VCaP (cell line): Measurements from ENCODE around the gene ASIC4.

Source experiments
- H3K27ac ChIP-seq: fragments of 450-650 bp; 2 replicates; pipeline ENCODE4 v1.5.1; 2017
- CTCF ChIP-seq: fragments of 450-650 bp; conservative IDR thresholded peaks from 2 replicates; pipeline ENCODE4 v1.5.1; 2017; ENCODE audit warnings: mild to moderate bottlenecking, moderate library complexity

ASIC4 gene

DNA sequence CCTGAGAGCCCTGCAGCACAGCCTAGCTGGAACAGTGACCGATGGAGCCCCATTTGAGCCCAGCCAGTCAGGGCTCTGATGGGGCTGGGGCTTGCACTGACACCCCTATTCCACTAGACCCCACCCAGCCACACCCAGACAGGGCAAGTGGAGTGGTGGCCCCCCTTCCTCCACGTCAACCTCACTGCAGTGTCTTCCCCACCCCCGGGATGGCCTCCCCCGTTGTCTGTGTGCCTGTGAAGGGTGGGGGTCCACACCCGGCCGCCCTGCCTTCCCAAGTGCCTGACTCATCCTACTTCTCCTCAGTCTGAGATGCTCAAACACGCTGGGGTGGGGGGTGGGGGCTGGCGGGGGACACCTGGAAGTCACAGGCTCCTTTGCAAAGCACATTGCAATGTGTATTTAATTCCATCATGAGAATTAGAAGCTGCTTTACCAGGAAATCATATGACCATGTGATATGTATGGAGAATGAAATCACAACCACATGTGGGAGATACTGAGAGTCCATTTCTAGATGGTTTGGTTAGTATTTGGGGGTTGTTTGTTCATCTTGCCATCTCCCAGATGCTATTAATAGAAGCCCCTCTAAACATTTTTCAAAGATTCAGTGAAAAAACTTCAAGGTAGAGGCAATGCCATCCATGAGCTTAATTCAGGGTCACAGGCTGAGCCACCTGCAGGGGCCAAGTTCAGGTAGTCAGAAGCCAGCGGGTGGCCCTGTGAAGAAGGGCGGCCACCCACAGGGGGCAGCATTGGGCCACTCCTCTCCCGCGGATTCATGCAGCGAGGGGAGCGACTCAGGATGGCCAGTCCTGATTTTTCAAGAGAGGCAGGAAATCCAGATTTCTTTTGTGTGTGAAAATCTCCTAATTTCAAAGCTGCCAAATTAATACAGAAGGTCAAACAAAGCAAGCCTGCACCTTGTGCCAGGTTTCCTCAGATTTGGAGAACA lies 38.3 kb upstream of the ASIC4 start:
- TF ChIP-seq CTCF: peak; percentile 94
- H3K27ac ChIP-seq: no peak overlapping the region

DNA sequence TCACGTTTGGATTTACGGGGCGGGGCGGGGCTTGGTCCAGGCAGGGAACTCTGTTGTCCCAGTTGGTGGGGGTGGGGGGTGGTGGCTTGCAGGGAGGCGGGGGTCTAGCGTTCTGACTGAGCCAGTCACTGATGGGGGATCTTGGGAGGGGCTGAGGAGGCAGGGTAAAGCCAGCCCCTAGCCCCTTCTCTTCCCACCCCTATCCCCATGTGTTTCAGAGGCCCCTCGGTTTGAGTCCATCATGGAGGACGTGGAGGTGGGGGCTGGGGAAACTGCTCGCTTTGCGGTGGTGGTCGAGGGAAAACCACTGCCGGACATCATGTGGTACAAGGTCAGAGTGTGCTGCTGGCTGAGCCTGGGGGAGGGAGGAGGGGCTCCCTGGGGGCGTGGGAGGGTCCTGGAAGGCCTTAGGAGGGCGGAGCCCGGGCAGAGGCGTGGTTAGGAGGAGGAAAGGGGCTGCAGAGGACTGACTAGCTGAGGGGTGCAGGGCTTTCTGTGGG lies 37.6 kb upstream of the ASIC4 start:
- TF ChIP-seq CTCF: no peak
- no peak overlapping the region for H3K27ac ChIP-seq

DNA sequence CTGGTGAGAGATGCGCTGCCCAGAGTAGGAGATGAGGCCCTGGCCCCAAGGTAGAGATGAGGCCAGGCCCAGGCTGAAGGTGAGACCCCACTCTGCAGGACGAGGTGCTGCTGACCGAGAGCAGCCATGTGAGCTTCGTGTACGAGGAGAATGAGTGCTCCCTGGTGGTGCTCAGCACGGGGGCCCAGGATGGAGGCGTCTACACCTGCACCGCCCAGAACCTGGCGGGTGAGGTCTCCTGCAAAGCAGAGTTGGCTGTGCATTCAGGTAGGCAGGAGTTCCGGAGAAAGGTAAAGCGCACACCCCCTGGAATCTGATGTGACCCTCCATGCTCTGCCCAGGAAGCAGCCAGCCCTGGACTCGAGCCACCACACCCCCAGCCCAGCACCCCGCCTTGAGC lies 37.1 kb upstream of the ASIC4 start:
- H3K27ac ChIP-seq: no peak overlapping the region
- no peak for TF ChIP-seq CTCF

DNA sequence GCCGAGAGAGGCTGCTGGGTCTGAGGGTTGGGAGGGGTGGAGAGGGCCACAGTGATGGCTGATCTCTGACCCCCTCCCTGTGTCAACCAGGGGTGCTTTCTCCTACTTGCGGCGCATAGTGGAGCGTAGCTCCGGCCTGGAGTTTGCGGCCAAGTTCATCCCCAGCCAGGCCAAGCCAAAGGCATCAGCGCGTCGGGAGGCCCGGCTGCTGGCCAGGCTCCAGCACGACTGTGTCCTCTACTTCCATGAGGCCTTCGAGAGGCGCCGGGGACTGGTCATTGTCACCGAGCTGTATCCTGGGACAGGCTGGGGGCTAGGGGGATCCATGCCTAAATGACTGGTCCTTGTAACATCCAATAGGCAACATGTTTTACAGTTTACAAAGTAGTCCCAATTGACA lies 36.5 kb upstream of the ASIC4 start:
- peak overlapping the region; percentile 51 for H3K27ac ChIP-seq
- no peak for TF ChIP-seq CTCF

DNA sequence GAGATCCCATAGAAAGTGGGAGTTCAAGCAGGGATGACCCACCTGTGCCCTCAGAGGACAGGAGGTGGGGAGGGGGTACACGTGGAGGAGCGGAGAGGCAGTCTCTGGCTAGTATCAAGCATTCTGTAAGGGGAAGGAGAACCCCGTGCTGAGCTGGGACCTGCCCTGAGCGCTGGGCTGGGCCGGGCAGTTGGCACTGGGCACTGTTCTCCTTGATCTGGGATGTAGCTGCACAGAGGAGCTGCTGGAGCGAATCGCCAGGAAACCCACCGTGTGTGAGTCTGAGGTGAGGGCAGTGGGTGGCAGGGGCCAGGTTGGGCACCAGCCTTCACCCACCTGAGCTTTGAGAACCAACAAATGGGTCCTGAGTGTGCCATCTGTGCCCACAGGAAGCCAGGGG lies 35.4 kb upstream of the ASIC4 start:
- no peak for TF ChIP-seq CTCF

GRCh38 chr2:219480004-219480403 lies 34.3 kb upstream of the ASIC4 start:
- no peak for TF ChIP-seq CTCF
- H3K27ac ChIP-seq: no peak overlapping the region

More for the DNA sequence above, 35.4 kb upstream of the ASIC4 start:
- peak overlapping the region; percentile 51 for H3K27ac ChIP-seq

DNA sequence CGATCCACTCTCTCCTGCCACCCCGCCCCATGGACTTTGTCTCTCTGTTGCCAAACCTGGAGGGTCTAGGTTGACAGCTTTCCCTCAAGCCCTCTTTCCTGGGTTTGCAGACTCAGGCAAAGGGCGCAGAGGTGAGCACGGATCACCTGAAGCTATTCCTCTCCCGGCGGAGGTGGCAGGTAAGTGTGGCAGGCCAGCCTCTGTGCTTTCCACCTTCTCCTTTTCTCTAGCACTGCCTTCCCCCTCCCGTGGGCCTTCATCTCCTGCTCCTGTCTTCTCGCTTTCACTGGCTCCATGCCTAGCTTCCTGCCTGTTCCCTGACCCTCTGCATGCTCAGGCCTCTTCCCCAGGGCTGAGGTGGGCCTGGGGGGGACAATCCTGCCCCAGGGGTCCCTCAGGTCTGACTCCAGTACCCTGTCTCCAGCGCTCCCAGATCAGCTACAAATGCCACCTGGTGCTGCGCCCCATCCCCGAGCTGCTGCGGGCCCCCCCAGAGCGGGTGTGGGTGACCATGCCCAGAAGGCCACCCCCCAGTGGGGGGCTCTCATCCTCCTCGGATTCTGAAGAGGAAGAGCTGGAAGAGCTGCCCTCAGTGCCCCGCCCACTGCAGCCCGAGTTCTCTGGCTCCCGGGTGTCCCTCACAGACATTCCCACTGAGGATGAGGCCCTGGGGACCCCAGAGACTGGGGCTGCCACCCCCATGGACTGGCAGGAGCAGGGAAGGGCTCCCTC lies 31.4 kb upstream of the ASIC4 start:
- no peak for TF ChIP-seq CTCF
- no peak overlapping the region for H3K27ac ChIP-seq
